Measurements from ENCODE around the gene FAM168A. TPM values are rescaled to one million over a fixed set of nuclear protein-coding genes. Genes with fewer than 3 reads are reported as not detected.

Gene FAM168A
- total RNA-seq, 3 donors from 2014 or later (not counting 1 experiment from before 2014, with no cell fraction given) = 27.4 to 39.8 (median 30.4) TPM

DNA sequence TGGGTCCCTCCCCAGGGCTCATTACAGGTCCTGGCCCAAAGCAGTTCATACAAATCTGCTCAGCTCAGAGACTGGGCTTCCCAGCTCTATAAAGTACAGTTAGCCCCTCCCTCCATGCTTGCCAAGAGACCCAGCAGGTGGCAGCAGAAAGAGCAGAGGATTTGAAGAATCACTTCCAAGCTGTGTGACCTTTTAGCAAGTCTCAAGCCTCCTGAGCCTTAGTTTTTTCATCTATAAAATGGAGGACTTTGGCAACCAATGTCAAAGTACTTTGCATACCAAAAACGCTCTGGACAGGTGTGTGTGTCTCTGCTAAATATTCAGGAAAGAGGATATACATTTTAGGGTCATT, 195.1 kb downstream of the FAM168A start:
- Mint-ChIP-seq H3K27me3 (ENCODE audit: low read depth in 2 of 2) (no peaks in the 10 kb centered on the region), H3K4me1 (peaks cover 0 to 13% of the 10 kb centered on the region in 2 donors), H3K36me3 (no peaks in the 10 kb centered on the region), H3K27ac (peak overlapping the region in 1 of 2 donors; percentile 61), H3K4me3 (no peak overlapping the region), H3K9me3 (no peaks in the 10 kb centered on the region)
- H3K4me3 ChIP-seq (ENCODE audit: low read length) = no peak overlapping the region
- WGBS (ENCODE audit: insufficient coverage) = 83% methylated on average over 1 of the region's 1 CpG
- peak in 1 of 2 donors; percentile 49 for DNase-seq
- TF ChIP-seq, protein P1, sequence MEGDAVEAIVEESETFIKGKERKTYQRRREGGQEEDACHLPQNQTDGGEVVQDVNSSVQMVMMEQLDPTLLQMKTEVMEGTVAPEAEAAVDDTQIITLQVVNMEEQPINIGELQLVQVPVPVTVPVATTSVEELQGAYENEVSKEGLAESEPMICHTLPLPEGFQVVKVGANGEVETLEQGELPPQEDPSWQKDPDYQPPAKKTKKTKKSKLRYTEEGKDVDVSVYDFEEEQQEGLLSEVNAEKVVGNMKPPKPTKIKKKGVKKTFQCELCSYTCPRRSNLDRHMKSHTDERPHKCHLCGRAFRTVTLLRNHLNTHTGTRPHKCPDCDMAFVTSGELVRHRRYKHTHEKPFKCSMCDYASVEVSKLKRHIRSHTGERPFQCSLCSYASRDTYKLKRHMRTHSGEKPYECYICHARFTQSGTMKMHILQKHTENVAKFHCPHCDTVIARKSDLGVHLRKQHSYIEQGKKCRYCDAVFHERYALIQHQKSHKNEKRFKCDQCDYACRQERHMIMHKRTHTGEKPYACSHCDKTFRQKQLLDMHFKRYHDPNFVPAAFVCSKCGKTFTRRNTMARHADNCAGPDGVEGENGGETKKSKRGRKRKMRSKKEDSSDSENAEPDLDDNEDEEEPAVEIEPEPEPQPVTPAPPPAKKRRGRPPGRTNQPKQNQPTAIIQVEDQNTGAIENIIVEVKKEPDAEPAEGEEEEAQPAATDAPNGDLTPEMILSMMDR (IDR thresholded peaks at IDR 0.05) = no peak
- intact Hi-C loops (cut with micrococcal nuclease) = no loop called here
- H3K27ac ChIP-seq (ENCODE audit: low read length) = no peak overlapping the region
- ATAC-seq = peak in 1 of 3 donors; percentile 9
- H3K4me1 ChIP-seq (ENCODE audit: control insufficient read depth, insufficient read depth, low read length) = no peaks in the 10 kb centered on the region
- H3K9me3 ChIP-seq (ENCODE audit: control insufficient read depth, insufficient read depth, low read length) = no peaks in the 10 kb centered on the region
- peaks cover 21% of the 10 kb centered on the region for H3K36me3 ChIP-seq (ENCODE audit: control insufficient read depth, insufficient read depth, low read length)
- H3K27me3 ChIP-seq (ENCODE audit: control insufficient read depth, insufficient read depth, low read length) = no peaks in the 10 kb centered on the region

DNA sequence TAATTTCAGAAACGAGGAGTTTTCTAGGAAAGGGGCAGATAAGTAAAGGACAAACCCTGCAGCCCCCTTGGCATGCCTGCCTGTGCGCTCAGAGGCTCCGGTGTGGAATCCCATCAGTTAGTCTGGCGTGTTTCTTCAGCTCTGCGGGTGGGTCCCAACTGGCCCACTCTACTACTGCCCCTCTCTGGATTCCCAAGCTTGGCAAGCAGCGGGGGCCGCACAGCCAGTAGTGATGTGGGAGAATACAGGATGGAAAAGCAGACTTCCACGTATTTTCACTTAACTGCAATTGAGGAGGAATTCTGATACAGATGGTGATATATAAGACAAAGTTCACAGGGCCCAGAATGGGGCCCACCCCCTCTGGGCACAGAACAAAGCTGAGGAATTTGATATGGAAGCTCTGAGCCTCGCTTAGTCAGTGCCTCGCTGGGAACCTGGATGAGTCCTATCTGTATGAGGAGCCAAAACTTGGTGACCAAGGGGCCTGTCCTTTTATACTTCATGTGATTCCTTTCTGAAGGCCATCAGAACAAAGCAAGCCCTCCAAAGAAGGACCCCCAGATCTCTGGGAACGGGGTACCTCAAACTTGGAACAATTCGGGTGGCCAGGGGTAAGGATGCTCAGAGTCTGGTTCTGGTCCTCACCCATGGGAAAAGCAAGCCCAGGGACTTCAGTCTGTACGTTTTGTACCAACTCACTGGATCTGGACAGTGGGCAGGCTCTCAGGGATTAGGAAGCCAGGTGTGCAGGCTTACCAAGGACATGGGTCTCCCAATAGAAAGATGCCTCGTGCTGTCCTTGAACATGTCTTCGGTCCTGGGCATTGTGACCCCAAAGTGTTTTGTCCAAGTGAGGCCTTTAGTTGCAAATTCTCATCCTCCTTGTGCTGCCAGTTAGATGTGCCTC, 195.7 kb downstream of the FAM168A start:
- Histone ChIP-seq H3K9me3 (ENCODE audit: control insufficient read depth, insufficient read depth, low read length) (no peaks in the 10 kb centered on the region), H3K27me3 (ENCODE audit: control insufficient read depth, insufficient read depth, low read length) (no peaks in the 10 kb centered on the region), H3K27ac (ENCODE audit: low read length) (no peak overlapping the region), H3K4me3 (ENCODE audit: low read length) (no peak overlapping the region), H3K36me3 (ENCODE audit: control insufficient read depth, insufficient read depth, low read length) (peaks cover 20% of the 10 kb centered on the region), H3K4me1 (ENCODE audit: control insufficient read depth, insufficient read depth, low read length) (no peaks in the 10 kb centered on the region)
- ATAC-seq (no peak), DNase-seq (no peak)
- TF ChIP-seq, protein P1 (IDR thresholded peaks at IDR 0.05) = no peak
- WGBS (ENCODE audit: insufficient coverage) = 95% methylated on average over 15 of the region's 15 CpGs
- H3K4me1 Mint-ChIP-seq = peaks cover 0 to 13% of the 10 kb centered on the region in 2 donors
- intact Hi-C loops (cut with micrococcal nuclease) = no loop called here
- no peaks in the 10 kb centered on the region for H3K27me3 Mint-ChIP-seq (ENCODE audit: low read depth in 2 of 2)
- peak overlapping the region in 1 of 2 donors; percentile 61 for H3K27ac Mint-ChIP-seq
- H3K36me3 Mint-ChIP-seq = no peaks in the 10 kb centered on the region
- no peak overlapping the region for H3K4me3 Mint-ChIP-seq
- H3K9me3 Mint-ChIP-seq = no peaks in the 10 kb centered on the region

DNA sequence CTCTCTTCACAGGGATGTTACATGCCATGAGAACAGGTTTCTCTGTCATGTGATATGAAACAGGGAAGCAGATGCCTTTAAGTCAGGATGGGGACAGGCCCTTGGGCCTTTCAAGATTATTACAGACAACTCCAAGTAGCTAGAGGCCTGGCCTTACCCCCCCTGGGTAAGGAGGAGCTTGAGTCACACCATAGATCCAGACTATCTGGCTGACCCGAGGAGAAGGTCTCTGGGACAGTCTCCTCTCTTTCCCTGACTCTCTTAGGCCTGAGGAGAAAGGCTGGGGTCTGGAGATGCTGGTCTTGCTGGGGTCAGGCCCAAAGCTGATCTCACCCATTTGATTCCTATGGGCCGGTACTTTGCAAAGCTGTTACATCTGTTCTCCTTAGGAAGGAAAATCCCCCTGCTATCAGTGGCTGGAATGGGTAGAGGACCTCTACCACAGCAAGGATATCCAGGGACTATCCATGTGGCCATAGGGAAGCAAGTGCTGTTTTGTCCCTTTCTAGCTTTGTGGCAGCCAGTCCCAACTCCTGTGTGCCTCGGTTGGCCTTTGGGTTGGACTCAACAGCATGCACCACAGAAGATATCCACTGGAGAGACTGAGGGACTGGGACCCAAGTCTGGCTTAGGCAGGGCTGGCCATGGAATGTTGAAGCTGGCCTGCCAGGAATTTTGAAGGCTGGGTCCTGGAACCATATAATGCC, 196.5 kb downstream of the FAM168A start:
- H3K4me3 ChIP-seq (ENCODE audit: low read length) = no peak overlapping the region
- intact Hi-C loops (cut with micrococcal nuclease) = no loop called here
- Mint-ChIP-seq H3K9me3 (no peaks in the 10 kb centered on the region), H3K4me1 (peaks cover 0 to 20% of the 10 kb centered on the region in 2 donors), H3K27me3 (ENCODE audit: low read depth in 2 of 2) (no peaks in the 10 kb centered on the region), H3K4me3 (no peak overlapping the region), H3K36me3 (no peaks in the 10 kb centered on the region), H3K27ac (peak overlapping the region; percentile 23 to 81)
- ATAC-seq (no peak), DNase-seq (no peak)
- no peak overlapping the region for H3K27ac ChIP-seq (ENCODE audit: low read length)
- TF ChIP-seq, protein P1 (IDR thresholded peaks at IDR 0.05) = no peak
- 96% methylated on average over 3 of the region's 3 CpGs for WGBS (ENCODE audit: insufficient coverage)
- no peaks in the 10 kb centered on the region for H3K4me1 ChIP-seq (ENCODE audit: control insufficient read depth, insufficient read depth, low read length)
- H3K27me3 ChIP-seq (ENCODE audit: control insufficient read depth, insufficient read depth, low read length) = no peaks in the 10 kb centered on the region
- no peaks in the 10 kb centered on the region for H3K9me3 ChIP-seq (ENCODE audit: control insufficient read depth, insufficient read depth, low read length)
- H3K36me3 ChIP-seq (ENCODE audit: control insufficient read depth, insufficient read depth, low read length) = peaks cover 18% of the 10 kb centered on the region

All from natural killer cell (primary cell).